Activated CD8-positive, alpha-beta memory T cell treated with anti-CD3 and anti-CD28 coated beads, Interleukin-2, amount 50 U/mL, for 48 hours (primary cell): ENCODE data around the gene ATP2A1.
"Not testable (repeated sequence)": the region's sequence is repeated elsewhere in the genome, so short reads cannot be mapped to it uniquely, and the experiment has no call there.

Source experiments
- DNase-seq: peaks from one replicate; pipeline ENCODE4 v3.0.0-alpha.2; 2020

The ATP2A1 gene

DNA sequence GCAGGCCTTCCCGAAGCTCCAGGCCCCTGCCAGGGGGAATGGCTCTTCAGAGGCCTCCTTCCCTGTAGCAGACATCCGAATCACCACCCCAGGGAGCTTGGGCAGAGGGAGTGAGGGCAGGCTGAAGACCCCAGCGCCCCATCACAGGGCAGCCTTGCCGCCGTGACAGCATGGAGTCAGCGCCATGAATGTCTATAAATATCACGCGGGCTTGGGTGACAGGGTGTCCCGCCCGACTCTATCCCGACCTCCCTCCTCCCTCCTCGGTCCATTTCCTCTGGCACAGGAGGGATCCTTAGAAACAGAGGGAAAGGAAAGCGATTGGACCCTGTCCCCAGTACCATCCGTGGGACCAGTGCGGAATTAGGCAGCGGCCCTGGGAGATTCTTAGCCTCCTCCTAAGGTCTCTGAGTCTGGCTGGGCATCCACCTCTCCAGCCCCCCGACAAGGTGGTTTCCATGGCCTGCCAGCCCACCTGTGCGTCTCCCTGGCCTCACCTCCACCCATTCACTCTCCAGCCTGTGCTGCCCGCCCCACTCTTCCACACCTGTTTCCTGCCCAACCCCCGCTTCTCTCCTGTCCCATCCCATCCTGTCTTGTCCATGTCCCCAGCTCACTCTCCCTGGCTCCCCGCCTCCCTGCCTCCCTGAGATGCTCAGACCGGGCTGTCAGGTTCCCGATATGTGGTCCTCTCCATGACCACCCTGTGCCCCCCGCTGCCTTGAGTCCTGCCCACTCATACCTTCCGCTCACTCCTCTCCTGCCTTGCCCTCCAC, 5.1 kb downstream of the ATP2A1 start:
- DNase-seq, result no peak

DNA sequence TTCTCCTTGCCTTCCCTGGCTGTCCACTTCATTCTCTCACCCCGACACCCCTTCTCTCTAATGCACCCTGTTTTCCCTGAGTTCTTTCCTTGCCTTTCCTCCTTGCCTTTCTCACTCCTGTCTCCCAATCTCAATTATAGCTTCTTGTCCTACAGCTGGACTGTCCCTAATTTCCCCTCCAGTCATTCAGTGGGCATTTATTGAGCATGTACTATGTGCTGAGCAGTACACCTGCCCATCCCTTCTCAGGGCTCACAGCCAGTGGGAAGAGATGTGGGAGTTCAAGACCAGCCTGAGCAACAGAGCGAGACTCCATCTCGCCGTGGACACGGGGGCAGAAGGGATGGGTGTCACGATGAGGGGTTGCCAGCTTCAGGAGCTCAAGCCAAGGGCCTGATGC, 5.8 kb downstream of the ATP2A1 start:
- no peak for DNase-seq

DNA sequence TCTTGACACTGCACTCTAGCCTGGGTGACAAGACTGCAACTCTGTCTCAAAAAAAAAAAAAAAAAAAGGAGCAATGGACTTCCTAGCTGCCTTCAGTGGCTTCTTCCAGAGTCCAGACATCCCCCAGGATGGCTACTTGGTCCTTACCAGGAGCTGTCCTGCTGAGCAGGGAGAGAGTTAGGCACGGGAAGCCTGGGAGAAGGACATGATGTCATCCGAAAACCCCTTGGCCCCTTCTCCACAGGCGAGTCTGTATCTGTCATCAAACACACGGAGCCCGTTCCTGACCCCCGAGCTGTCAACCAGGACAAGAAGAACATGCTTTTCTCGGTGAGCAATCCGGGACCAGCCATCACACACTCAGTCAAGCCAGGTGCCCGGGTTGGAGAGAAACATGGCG, 8.7 kb downstream of the ATP2A1 start:
- no peak for DNase-seq

DNA sequence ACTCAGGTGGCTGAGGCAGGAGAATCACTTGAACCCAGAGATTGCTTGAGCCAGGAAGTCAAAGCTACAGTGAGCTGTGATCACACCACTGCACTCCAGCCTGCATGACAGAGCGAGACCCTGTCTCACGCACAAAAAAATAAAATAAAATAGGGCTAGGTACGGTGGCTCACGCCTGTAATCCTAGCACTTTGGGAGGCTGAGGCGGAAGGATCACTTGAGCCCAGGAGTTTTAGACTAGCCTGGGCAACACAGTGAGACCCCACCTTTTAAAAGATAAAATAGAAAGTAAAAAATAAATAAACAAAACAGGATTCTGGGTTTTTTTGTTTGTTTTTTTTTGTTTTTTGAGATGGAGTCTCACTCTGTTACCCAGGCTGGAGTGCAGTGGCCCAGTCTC, 12.1 kb downstream of the ATP2A1 start:
- not testable (repeated sequence) for DNase-seq

DNA sequence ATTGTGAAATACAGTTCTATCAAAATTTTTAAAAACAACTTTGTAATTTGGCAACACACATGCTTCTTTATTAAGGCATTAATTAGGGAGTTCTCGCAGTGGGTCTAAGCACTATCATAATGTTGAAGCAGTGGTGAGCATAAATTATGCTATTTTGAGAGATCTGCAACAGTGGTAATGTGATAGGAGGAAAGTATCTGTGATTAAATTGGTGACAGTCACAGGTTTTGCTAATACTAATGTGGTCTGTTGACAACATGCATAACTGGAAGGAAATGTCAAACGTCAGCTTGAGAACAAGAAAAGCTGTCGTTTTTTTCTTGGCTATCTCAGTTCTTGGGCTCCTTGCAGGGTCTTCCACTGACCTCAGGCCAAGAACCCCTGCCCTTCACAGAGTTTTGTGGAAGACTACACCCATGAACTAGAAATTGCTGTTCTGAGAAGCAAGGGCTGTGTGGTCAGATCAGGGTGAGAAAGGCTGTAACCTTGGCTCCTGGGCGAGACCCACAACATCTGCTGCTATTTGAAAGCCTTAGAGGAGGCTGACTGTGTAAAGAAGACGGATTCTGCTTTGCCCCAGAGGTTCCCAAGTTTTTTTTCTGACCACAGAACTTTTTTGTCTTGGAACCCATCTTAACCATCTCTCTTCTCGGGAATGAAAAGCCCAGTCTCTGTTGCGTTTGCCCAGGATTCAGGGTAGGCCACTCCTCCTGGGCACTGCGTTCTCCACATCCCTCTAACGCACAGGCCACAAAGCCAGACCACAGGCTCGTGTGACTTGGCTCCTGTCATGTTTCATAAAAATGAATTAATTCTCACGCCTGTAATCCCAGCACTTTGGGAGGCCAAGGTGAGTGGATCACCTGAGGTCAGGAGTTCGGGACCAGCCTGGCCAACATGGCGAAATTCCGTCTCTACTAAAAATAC, 13.9 kb downstream of the ATP2A1 start:
- DNase-seq, result no peak

DNA sequence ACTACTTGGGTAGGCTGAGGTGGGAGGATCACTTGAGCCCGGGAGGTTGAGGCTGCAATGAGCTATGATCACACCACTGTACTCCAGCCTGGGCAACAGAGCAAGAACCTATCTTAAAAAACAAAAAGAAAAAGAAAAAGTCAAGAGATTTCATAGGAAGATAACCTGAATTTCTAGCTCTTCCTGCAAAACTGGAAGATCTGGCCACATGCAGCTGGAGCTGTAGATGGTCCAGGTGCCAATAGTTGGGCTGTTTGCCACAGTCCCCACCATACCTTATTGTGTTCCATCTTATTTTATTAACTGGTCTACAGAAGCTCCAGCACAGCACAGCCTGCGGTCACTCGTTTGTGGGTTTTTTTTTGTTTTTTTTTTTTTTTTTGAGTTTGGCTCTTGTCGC, 15.0 kb downstream of the ATP2A1 start:
- no peak for DNase-seq

DNA sequence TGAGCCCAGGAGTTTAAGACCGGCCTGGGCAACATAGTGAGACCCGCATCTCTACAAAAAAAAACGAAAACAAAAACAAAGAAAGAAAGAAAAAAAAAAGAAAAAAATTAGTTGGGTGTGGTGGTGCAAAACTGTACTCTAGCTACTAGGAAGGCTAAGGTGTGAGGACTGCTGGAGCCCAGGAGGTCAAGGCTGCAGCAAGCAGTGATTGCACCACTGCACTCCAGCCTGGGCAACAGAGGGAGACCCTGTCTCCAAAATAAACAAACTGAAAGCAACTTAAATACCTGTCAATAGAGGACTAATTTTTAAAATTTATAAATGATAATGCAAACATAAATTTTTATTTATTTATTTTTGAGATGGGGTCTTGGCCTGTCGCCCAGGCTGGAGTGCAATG, 17.3 kb downstream of the ATP2A1 start:
- DNase-seq, result no peak

DNA sequence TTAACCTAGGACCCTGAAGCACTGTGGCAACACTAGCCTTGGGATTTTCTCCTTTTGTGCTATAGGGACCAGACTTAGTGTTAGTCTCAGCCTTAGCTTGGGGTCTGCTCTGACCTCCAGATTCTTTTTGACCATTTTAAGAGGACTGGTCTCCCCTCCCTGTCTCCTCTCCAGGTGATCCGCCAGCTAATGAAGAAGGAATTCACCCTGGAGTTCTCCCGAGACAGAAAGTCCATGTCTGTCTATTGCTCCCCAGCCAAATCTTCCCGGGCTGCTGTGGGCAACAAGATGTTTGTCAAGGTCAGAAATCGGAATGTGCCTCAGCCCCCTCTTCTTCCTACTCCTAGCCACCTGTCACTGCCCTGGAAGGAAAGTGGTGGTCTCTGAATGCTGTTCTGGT, 19.5 kb downstream of the ATP2A1 start:
- DNase-seq, result no peak

DNA sequence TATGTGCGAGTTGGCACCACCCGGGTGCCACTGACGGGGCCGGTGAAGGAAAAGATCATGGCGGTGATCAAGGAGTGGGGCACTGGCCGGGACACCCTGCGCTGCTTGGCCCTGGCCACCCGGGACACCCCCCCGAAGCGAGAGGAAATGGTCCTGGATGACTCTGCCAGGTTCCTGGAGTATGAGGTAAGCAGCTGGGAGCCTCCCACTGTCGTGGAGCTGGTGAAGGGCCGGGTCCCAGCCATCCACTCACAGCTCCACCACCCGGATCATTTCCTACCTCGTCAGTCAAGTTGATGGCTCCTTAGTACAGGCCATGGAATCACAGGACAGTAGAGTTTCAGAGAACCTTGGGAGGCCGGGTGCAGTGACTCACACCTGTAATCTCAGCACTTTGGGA, 20.0 kb downstream of the ATP2A1 start:
- no peak for DNase-seq

DNA sequence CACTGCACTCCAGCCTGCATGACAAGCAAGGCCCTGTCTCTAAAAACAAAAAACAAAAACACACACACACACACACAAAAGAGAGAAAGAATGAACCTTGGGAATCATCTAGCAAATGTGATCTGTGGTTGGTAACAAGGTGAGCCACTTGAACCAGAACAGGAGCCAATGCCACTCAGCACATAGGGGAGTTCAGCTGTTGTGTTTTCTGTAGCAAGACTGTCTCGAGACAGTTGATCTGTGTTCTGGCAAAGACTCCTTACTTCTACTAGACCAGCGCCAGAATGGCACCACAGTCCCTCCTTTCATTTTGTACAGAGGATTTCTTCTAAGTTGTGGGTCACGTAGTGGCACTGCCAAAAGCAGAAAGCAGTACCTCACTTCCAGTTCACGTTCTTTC, 20.7 kb downstream of the ATP2A1 start:
- no peak for DNase-seq

DNA sequence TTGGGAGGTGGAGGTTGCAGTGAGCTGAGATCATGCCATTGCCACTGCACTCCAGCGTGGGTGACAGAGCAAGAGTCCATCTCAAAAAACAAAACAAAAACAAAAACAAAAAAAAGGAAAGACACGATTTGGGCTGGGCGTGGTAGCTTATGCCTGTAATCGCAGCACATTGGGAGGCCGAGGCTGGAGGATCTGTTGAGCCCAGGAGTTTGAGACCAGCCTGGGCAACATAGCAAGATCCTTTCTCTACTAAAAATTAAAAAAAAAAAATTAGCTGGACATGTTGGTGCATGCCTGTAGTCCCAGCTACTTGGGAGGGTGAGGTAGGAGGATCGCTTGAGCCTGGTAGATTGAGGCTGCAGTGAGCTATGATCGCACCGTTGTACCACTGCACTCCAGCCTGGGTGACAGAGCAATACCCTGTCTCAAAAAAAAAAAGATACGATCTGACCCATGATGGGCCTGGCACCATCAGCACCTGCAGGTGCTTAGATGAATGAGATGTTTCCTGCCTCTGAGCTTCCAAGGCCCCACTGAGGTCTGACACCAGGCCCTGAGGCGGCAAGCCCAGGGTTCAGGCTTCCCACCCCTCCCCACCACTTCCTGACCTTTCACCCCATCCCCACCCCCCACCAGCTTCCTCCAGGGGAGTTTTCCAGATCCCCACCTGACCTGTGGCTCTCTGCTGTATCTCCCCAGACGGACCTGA, 21.7 kb downstream of the ATP2A1 start:
- DNase-seq, result no peak

DNA sequence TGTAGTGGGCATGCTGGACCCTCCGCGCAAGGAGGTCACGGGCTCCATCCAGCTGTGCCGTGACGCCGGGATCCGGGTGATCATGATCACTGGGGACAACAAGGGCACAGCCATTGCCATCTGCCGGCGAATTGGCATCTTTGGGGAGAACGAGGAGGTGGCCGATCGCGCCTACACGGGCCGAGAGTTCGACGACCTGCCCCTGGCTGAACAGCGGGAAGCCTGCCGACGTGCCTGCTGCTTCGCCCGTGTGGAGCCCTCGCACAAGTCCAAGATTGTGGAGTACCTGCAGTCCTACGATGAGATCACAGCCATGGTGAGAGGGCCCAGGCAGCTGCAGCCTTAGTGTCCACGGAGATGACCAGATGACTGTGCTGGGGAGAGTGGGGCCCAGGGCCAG, 22.3 kb downstream of the ATP2A1 start:
- no peak for DNase-seq

DNA sequence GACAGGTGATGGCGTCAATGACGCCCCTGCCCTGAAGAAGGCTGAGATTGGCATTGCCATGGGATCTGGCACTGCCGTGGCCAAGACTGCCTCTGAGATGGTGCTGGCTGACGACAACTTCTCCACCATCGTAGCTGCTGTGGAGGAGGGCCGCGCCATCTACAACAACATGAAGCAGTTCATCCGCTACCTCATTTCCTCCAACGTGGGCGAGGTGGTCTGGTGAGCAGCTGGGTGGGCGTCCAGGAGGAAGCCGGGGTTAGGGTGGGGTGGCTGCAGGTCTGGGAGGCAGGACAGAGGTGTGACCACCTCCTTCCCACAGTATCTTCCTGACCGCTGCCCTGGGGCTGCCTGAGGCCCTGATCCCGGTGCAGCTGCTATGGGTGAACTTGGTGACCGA, 23.6 kb downstream of the ATP2A1 start:
- DNase-seq, result no peak

DNA sequence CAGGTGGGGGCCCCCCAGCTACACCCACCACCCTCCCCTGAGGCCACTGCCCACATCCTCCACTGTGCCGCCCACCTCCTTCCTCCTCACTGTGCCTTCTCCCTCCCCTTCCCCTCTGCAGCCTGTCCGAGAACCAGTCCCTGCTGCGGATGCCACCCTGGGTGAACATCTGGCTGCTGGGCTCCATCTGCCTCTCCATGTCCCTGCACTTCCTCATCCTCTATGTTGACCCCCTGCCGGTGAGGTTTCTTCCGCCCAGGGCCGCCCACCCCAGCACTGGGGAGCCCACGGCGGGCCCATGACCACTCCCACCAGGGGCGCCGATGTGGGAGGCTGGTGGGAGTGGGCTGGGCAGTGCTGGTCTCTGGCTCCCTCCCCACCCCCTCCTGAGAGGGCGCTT, 24.6 kb downstream of the ATP2A1 start:
- no peak for DNase-seq

DNA sequence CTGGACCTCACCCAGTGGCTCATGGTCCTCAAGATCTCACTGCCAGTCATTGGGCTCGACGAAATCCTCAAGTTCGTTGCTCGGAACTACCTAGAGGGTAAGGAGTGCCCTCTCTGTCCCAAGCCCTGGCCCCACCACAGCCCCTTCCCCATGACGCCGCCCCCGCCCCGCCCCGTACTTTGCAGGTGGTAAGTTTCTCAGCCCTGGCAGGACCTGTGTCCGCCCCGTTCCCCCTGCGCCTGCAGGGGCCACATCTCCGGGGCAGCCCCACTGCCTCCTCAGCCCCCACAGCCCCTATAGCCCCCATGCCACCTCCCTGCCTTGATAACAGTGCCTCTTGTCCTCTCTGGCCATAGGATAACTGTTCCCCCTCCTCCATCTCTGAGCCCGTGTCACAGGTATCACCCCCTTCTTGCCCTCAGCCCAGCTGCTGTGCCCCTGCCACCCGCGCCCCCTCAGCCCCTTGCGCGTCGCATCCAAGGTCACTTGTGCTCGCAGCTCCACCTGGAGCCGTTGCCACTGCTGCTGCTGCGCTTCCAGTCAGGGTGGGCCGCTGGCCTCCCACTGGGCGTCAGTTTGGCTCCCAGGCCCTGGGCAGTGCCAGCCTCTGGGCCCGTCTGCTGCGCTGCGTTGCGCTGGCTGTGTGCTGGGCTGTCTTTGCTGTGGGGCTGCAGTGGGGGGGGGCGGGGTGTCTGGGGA, 25.2 kb downstream of the ATP2A1 start:
- DNase-seq, result no peak

DNA sequence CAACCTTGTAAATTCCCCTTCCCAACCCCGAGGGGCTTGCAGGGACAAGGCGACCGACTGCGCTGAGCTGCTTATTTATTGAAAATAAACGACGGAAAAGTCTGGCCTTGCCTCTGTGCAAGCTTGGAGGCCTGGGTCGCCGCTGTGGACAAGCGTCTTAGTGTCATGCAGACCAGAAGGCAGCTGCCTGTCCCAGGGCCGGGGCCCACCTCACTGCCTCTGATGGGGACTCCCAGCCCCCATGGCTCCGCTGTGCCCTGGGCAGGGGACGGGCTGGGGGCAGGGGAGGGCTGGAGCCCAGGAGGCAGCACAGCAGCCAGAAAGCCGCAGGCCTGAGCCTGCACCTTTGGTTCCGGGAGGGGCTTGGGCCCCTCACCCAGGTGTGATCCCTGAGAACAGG, 26.1 kb downstream of the ATP2A1 start:
- no peak for DNase-seq

DNA sequence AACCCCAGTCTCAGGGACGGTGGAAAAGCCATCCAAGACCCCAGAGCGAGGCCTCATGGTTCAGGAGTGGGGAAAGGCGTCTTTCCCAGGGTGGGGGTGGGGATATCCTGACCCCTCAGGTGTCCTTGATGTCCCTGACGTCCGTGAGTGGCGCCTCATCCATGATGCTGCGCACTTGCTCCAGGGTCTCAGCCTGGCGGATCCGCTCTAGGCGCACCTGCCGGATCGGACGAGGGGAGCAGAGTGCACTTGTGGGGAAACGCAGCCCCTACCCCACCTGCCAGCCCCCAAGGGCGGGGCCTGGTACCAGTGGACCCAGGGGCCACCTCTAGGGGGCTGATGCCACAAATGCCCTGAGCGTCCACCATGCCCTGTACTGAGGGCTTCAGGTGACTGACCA, 26.5 kb downstream of the ATP2A1 start:
- no peak for DNase-seq

DNA sequence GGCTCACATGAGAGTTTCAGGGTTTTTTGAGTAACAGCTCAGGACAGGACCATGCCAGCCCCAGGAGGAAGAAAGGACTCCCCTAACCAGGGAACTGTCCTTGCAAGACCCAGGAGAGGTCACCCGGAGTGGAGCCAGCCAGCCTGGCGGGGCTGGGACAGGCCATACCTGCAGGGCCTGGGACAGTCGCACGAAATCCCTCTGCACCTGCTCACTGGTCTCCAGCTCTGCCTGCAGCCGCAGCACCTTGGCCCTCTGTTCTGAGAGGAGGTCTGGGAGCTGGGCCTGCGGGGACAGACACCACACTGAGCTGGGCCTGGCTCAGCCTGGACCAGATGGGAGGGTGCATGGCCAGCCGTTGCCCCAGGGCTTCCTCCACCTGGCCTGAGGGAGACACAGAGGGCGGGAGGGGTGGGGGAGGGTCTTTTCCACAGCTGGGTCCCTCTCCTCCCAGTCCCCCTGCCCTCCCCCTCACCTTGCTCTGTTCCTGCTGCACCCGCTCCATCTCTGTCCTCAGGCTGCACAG, 27.0 kb downstream of the ATP2A1 start:
- no peak for DNase-seq

DNA sequence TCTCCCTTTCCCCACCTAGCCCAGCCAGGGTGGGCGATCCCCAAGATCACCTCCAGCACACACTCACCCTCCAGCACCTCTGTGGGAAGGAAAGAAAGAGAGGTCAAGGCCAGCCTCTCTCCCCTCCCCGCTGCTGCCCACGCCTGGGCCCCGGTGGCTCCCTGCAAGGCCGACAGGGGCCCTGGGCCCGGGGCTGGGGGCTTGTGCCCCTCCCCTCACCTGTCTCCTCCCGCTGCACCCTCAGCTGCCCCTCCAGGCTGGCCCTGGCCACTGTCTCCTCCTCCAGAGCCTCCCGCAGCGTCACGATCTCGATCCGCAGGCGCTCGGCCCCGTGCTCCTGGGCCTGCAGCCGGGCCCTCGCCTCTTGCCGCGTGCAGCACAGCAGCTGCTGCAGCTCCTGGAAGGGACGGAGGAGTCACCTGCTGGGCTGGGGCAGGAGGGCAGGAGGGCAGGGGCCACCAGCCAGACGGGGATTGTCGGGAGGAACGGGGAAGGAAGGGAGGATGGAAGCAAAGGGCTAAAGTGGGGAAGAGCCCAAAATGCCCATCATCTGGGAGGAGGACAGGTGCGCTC, 27.6 kb downstream of the ATP2A1 start:
- no peak for DNase-seq

DNA sequence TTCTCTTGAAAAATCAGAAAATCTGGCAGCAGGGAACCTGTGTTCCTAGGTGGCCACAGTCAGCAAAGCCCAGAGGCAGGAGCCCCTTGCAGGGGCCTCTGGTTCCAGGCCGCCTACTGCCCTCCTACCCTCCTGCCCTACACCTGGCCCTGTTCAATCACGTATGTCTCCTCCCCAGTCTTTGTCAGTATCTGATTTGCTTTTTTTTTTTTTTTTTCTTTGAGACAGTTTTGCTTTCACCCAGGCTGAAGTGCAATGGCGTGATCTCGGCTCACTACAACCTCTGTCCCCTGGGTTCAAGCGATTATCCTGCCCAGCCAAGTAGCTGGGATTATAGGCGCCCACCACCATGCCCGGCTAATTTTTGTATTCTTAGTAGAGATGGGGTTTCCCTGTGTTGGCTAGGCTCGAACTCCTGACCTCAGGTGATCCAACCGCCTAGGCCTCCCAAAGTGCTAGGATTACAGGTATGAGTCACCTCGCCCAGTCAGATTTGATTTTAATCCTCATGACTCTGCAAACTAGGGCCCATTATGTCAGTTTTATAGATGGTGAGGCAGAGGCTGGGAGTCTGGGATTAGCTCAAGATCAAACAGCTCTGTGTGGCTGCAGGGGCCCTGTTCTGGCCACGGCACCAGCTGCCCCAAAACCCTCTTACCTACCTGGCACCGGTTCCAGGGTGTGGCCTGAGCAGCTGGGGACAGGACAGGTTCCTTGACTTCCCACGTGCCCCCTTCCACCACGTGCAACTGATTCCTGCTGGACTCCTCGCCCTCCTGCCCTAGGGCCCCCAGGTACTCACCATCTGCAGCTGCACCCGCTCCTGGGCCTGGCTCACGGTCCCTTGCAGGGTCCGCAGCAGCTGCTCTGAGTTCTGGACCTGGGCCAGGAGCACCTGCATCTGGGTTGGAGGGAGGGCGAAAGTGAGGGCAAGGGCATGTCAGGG, 32.1 kb downstream of the ATP2A1 start:
- no peak for DNase-seq

DNA sequence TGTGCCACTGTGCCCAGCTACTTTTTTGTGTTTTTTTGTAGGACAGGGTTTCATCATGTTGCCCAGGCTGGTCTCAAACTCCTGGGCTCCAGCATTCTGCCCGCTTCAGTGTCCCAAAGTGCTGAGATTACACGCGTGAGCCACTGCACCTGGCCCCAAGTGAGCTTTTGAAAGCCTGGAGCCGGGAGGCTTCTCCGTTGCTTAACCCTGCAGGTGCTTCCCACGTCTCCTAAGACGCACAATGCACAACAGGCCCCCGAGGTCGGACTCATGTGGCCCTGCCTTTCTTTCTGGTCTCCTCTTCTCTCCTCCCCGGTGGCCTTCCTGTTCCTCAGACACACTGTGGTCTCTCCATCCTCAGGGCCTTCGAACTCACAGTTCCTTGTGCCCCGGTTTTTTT, 34.3 kb downstream of the ATP2A1 start:
- no peak for DNase-seq
